HUDEP-2 (cell line): ENCODE results near the gene RMDN2.

ENCODE experiments used
- DNase-seq, 76 experiments: peaks; one replicate each; lab custom pipeline; 2025; ENCODE audit not compliant: unreplicated experiment in 76 of 76; lab: John Stamatoyannopoulos, UW

The RMDN2 gene

DNA sequence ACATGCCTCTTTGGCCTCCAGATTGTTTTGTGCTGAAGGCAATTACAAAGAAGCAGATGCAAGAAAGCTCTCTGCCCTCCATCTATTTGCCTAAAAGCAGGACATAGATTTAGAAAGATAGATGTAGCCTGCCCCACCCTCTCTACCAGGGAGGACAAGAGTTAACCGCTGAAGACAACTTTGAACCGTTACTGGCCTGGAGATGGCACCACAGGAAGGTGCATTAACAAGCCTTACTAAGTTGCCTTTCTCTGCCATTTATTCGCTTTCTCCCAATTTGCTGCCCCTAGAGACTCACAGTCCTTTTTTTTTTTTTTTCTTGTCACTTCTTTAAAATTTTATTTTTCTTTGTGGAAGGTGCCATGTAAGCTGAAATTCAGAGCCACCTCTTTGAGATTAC, 28.8 kb upstream of the RMDN2 start:
- DNase-seq = peak in 16 of 76 experiments; percentile 0 to 41 (median 12)

DNA sequence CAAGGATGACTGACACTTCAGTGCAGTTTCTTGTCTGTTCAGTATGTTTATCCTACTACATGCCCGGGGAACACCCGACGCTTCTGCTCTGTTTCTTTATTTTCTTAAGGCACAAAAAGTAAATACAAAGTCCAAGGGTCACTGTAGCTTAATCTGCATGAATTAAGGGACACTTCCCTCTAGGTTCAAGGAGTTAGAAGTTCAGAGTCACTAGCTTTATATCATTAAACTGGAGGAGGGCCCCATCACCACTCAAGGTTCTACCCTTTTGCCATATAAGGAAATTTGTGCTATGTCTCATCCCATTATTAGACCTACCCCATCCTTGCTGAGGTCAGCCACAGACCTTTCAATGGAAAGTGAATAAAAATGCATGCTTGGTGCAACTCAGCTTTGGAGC, 27.6 kb upstream of the RMDN2 start:
- DNase-seq = no peak

DNA sequence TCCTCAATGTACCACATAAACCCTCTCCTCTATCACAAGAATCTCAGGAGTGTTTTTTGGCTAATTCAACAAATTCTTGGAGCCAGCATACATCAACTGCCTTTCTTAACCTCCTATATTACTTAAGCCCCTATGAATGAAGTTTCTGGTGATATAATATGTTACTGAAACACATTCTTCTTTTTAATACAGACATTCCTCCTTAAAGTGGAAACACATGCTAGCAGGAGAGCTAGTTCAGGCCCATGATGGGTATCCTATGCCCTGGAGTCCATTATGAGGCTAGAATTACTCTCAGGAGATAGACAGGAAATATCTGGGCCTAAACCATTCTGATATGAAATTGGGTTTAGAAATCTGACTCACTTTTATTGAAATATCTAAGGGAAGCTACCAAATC, 26.6 kb upstream of the RMDN2 start:
- DNase-seq = no peak

DNA sequence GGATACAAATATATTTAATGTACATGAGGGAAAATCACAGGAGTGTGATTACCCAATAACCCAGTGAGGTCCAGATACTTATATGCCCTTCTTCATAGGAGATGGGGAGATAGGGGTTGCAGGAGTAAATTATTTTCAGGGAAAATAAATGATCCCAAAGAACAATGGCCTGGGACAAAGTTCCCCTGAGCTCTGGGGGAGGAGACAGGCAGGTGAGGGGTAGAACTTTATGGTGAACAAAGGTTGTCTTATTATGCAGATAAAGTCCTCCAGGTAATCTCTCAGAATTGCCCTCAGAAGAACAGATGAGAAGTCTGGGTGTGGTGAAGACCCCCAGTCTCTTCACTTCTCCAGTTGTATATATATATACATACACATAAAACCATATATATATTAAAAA, 22.1 kb upstream of the RMDN2 start:
- DNase-seq = no peak

DNA sequence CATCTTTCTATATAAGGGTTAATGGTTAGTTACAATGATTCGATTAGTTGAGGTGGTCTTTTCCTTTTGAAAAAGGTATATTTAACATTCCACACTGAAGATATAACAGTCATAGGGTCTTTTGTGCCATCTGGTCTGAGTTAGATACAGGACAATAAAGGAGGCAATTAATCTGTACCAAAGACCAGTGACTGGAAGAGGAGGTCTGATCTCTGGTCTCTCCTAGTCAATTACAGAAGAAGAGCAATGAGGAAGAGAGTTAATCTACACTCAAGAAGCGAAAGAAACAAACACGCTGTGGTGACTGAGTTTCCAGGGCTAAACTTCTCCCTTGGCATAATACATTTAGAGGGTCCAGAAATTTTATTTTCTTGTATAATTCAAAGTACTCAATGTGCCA, 20.7 kb upstream of the RMDN2 start:
- DNase-seq = no peak

DNA sequence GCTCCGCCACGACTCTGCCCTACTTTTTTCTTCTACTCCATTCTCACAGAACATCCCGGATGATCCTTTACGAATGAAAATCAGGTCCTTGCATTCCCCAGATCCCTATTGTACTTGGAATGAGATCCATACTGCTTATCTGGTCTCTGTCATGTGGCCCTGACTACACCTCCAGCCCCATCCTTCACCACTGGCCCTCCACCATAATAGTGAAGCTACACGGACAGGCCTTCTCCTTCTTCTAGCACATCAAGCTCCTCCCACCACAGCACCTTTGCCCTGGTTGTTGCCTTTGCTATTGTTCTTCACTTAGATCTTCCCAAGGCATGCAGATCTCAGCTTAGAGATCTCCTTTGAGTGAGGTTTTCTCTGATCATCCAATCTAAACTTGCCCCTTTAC, 20.1 kb upstream of the RMDN2 start:
- no peak for DNase-seq

DNA sequence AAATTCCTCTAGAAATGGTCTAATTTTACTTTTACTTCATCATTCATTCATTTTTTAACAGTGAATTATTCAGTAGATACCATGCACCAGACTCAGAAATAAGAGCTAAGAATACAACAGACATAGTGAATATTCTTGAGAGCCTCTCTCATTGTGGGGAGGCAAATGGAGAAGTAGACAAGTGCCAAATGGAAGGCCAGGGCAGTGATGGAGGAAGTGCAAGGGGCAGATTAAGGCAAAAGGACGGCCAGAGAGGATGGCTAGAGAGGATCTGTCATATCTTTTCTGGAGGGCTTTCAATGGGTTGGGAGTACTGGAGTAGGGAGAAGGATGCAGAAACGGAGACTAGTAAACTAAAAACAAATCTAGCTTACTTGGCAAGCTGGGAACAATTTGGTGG, 19.0 kb upstream of the RMDN2 start:
- no peak for DNase-seq

DNA sequence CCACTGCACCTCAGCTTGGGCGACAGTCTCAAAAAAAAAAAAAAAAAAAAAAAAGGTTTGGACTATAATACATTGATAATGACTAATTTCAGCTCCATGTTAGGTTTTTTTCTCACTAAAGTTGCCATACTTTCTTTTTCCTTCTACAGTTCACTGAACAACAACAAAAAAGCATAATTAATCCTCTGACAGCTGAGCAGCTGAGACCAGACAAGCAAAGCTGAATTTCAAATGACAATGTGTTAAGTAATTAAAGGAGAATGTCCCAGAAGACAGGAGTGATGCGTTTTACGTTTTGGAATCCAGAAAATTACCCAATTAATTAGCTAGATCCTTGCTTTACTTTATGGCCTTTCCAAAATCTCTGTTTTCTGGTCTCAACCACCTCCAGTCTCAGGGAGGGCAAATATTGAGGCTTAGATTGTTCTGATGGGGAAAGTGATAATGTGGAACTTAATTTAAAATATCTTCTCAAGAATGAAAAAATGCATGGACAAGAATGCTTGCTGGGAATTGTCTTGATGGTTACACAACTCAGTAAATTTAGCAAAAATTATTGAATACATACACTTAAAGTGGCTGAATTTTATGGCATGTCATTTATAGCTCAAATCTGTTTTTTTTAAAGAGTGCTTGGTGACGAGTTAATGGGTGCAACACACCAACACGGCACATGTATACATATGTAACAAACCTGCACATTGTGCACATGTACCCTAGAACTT, 17.4 kb upstream of the RMDN2 start:
- no peak for DNase-seq

DNA sequence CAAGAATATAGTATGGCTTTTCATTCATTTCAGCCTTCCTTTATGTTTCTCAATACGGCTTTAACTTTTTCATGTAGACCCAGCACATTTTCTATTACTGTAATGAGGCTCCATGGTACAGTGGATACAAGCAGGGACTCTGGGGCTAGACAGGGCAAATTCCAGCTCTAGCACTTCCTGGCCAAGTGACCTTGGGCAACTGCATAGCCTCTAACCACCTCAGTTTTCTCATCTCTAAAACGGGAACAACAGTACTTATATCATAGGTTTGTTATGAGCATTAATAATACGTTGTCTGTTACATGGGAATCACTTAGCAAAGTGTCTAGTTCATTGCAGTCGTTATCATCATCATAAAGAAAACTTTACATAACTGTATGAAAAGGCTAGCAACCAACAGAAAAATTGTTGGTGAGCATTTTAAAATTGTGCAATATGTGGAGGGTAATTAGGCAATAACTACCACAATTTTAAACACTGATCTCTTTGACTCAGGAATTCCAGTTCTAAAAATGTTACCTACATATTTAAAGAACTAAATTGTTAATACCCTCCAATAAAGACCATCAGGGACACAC, 13.7 kb upstream of the RMDN2 start:
- no peak for DNase-seq

DNA sequence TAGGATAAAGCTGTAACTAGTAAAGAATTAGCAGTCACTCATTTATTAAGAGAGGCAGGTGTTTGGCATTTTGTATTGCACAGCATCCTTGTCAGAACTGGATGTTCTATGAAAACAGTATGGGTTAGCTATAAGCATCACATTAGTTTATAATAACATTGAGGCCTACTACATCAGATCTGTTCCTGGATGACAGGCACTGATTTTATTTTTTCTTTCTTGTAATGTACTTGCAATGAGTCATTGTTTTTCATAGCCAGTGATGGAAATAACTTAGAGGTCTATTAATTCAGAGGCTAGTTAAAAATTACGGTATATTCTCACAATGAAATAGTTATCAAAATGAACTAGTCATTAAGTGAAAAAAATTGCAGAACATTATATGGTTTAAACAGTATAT, 13.0 kb upstream of the RMDN2 start:
- no peak for DNase-seq

DNA sequence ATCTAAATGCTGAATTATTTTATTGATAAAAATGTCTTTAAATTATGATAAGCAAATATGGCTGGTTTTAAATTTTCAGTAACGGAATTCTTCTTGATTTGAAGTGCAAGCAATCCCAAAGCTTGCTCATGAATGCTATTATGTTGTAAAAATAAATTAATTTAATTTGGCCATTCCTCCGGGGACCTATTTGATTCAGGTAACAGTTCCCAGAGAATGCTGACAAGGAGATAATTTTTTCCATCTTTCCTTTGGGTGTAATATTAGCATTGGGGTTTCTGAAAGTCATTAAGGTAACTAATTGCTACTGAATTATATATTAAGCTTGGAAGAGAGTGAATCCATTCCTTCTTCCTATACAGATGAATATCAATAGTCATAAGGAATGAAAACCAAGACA, 12.5 kb upstream of the RMDN2 start:
- no peak for DNase-seq

DNA sequence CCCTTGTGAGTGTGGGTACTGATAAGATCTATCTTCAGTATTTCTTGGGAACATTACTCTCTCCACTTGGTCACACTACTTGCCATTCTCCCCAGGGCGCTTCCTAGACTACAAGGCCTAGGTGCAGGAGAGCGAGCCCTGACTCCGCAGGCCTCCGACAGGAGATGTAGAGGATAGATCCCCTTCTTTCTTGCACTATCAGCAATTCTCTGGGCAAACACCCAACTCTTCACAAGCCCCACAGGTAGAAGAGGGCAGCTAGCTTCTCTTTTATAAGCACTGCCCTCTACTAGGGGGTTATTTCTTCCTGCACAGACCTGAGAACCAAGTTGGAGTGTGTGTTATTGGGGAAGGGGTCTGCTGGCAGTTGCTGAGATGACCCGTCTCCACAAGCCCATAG, 10.7 kb upstream of the RMDN2 start:
- no peak for DNase-seq

DNA sequence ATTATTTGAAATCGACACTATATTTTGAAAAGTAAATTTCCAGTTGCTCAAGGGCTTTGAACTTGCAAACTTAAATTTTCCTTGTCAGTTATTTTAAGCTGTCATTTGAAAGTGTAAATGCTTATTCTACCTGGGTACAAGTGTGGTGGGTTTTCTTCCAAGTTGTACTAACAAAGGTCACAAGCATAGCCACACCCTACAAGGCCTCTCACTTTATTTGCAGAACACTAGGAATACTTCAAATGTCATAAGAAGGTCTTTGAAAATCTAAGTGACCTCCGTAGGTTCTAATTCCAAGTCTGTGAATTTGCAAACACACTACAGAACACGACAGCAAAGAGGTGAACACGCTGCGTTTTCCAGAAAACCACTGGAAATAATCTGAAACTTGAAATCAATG, 9.3 kb upstream of the RMDN2 start:
- no peak for DNase-seq

DNA sequence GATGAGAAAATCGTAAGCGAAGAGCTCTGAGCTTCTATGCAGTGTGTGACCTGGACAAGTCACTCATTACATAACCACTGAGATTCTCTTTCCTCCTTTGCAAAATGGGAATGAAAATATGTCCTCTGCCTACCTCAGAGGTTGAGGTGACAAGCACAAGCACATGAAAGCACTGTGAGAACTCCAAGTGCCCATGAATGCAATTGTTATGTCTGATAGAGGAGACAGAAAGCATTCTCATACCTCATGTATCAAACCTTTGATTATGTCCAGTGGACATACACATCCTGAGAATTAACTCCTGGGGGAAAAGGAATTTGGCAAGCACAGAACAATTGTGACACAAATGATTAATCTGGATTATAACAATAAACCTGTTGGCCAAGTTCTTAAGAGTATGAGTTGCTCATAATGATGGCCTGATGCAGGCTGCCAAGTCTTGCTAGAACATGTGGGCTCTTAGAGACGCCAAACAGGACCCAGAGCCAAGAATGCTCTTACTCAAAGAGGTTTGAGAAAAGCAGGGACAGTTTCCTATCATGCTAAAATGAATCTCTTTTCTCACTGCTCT, 8.5 kb upstream of the RMDN2 start:
- DNase-seq = no peak

DNA sequence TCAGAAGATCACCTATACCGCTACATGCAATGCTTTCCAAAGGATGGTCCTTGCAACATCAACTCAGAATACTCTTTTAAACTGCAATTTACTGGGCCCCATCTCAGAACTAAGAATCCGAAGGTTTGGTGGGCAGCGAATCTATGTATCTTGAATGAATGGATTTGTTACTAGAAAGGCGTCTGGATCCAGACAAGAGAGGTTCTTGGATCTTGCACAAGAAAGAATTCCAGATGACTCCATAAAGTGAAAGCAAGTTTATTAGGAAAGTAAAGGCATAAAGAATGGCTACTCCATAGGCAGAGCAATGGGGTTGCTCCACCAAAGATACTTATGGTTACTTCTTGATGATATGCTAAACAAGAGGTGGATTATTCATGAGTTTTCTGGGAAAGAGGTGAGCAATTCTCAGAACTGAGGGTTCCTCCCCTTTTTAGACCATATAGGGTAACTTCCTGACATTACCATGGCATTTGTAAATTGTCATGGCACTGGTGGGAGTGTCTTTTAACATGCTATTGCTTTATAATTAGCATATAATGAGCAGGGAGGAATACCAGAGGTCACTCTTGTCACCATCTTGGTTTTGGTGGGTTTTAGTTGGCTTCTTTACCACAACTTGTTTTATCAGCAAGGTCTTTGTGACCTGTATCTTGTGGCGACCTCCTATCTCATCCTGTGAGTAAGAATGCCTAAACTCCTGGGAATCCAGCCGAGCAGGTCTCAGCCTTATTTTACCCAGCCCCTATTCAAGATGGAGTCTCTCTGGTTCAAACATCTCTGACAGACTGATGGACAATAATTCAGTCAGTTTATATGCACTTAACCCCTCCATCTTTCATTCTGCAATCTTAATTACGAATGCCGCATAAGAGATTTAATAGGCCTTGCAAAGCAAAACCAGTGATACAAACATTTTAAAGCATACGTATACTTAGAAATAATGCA, 7.5 kb upstream of the RMDN2 start:
- no peak for DNase-seq

DNA sequence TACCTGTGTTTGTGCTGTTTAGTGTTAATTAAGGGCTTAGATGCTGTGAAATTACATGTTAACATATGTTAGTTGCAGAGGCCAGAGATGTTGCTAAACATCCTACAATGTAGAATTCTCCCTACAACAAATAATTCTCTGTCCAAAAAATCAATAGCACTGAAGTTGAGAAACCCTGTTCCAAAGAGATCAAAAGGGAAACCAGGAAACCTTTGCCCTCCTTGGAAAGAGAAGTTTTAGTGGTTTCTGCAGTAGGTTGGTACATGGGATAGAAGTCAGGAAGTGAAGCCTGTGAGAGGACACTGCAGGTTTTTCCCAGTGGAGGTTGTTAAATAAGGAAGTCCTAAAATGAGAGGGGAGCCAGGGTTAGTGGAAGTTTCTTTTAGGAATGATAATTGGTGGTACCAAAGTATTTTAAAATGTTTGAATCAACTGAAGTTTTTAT, 6.3 kb upstream of the RMDN2 start:
- no peak for DNase-seq

DNA sequence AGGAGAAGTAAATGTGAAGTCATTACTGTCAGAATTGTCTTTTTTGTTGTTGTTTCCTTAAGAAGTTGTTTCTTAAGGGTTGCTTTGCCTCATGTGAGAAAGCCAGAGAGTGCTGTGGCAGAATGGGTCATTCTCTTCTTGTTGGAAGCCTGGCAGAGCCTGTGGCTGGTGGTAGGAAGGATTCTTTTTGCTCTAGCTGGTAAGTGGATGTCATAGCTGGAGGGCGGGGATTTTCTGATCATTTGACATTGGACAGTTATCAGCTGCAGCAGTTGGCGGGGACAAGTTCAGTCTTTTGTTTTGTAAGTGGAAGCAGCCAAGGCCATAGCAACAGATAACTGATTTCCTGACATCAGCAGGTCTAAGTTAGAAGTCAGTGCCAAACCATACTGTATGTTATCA, 5.5 kb upstream of the RMDN2 start:
- peak in 74 of 76 experiments; percentile 24 to 94 (median 79) for DNase-seq

DNA sequence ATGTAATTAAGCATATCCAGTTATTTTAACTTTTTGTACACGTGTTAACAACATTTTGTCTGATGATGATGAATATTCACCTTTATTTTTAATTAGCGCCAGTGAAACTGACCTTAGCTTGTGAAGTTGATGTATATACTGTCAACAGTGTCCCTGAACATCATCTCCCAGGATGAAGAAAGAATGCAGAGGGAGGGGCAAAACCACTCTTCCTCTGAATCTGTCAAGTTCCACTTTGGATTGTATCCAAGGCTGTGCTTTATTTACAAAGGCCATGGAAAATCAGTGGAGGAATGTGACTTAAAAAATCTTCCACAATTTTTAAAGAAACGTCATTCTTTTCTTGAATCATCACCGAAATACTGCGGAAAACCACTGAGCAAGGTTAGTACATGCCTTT, 4.5 kb upstream of the RMDN2 start:
- no peak for DNase-seq

DNA sequence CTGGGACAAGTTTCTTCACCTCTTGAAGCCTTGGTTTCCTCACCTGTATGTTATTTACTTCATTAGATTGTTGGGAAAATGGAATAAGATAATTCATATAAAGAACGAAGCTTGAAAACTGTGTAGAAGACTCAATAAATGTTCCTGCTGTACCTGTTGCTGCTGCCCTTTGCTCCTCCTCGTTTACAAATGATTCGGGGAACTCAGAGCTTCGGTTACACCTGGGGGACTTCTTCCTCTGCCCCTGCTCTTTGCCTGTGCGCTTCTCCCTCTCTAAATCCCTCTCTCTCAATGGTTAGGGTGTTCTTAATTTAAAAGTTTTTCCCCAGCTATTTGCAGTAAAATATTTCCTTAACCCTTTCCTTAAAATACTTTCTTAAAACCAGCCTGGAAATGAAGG, 3.3 kb upstream of the RMDN2 start:
- DNase-seq = no peak

DNA sequence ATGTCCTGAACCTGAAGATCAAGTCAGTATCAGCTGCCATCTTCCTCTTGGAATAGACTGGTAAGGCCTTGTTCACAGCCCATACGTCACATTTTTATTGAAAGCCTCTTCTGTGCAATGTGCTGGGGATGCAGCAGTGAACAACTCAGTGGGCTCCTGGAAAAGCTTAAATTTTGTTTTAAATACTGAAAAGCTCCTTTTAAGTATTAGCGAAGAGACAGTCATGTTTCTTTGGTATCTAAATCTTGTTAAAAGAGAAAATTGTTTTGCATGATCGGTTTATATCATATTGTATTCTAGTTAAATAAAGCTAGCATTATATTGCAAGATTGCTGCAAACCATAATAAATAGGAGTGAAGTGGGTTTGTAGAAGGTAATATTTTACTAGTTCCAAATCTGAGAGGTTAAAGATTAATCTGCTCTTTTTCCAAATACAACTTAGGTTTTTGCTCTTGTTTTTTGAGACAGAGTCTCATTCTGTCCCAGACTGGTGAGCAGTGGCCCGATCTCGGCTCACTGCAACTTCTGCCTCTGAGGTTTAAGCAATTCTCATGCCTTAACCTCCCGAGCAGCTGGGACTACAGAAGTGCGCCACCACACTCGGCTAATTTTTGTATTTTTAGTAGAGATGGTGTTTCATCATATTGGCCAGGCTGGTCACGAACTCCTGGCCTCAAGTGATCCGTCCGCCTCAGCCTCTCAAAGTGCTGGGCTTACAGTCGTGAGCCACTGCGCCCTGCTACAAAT, 1.6 kb upstream of the RMDN2 start:
- DNase-seq = no peak

DNA sequence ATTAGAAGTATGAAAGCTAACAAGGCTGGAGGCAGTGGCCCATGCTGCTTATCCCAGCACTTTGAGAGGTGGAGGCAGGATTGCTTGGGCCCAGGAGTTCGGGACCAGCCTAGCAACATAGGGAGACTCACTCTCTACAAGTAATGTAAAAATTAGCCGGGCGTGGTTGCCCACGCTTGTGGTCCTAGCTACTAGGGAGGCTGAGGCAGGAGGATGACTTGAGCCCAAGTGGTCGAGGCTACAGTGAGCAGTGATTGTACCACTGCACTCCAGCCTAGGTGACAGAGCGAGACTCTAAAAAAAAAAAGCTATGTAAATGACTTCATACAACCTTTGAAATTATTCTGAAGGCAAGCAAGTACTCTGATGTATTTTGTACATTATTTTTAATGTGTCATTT, 1.5 kb downstream of the RMDN2 start:
- peak in 1 of 76 experiments; percentile 2 for DNase-seq
